GM12874 (cell line): ENCODE results near the gene KLF16.

Experiments used
- CTCF ChIP-seq: IDR thresholded peaks from 2 replicates; pipeline ENCODE4 v1.5.1; 2011; ENCODE audit warnings: low read depth, mild to moderate bottlenecking, control low read depth, low read length, moderate library complexity; ENCODE audit not compliant: insufficient read depth

Gene KLF16

GRCh38 chr19:1863328-1863637 lies at the start of gene KLF16:
TSS of gene KLF16 (minus strand) at chr19:1863579. CDS start at chr19:1863497, 82 bp downstream.
- TF ChIP-seq CTCF: no peak

GRCh38 chr19:1912760-1913505 lies 49.6 kb upstream of the KLF16 start:
- no peak for TF ChIP-seq CTCF

- TF ChIP-seq CTCF: no peak
Measured at GRCh38 chr19:1911995-1912394, 48.6 kb upstream of the KLF16 start.

DNA sequence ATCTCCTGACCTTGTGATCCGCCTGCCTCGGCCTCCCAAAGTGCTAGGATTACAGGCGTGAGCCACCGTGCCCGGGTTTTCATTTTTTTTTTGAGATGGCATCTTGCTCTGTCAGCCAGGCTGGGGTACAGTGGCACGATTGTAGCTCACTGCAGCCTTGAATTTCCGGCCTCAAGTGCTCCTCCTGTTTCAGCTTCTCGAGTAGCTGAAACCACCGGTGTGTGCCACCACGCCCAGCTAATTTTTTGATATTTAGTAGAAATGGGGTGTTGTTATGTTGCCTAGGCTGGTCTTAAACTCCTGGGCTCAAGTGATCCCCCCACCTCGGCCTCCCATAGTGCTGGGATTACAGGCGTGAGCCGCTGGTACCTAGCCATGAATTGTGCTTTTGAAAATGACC lies 47.7 kb upstream of the KLF16 start:
- no peak for TF ChIP-seq CTCF

GRCh38 chr19:1910177-1910576 lies 46.8 kb upstream of the KLF16 start:
- no peak for TF ChIP-seq CTCF

DNA sequence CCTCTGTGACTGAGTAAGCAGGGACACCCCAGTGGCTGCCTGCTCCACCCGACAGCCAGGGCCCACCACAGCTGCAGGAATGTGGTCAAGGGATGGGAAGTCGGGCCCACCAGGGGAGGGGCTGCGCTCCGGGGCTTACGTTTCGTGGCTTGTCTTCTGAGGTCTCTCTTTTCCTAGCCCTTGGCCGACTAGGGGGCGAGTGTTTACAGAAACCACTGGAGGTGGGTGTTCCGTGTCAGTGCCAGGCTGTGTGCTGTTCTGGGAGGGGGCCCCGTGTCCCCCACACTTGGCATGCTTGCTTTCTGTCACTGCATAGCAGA lies 46.3 kb upstream of the KLF16 start:
- no peak for TF ChIP-seq CTCF

- no peak for TF ChIP-seq CTCF
Measured at GRCh38 chr19:1908364-1908678, 44.9 kb upstream of the KLF16 start.
